EH (cell line): ENCODE measurements around the gene JADE2.

ENCODE experiments used
- DNase-seq: peaks from one replicate; pipeline ENCODE4 v3.0.0-alpha.2; 2015; ENCODE audit warnings: low read depth

The JADE2 gene

GRCh38 chr5:134530301-134531077 lies 5.0 kb downstream of the JADE2 start:
- DNase-seq = no peak

GRCh38 chr5:134533115-134533815 lies 7.8 kb downstream of the JADE2 start:
- peak; percentile 38 for DNase-seq

- DNase-seq = no peak
These were observed 8.7 kb downstream of the JADE2 start for GRCh38 chr5:134534058-134534725.

- DNase-seq = no peak
These were observed 9.2 kb downstream of the JADE2 start for GRCh38 chr5:134534726-134535110.

- no peak for DNase-seq
These were observed 11.4 kb downstream of the JADE2 start for GRCh38 chr5:134536876-134537275.

- DNase-seq = no peak
These were observed 11.8 kb downstream of the JADE2 start for GRCh38 chr5:134537297-134537696.

- no peak for DNase-seq
These were observed 12.8 kb downstream of the JADE2 start for GRCh38 chr5:134538296-134538695.

- no peak for DNase-seq
These were observed 14.3 kb downstream of the JADE2 start for GRCh38 chr5:134539732-134540131.

GRCh38 chr5:134540747-134541733 lies 15.6 kb downstream of the JADE2 start:
- DNase-seq = no peak

- DNase-seq = peak; percentile 65
These were observed 16.4 kb downstream of the JADE2 start for GRCh38 chr5:134541736-134542376.

GRCh38 chr5:134543820-134544614 lies 18.5 kb downstream of the JADE2 start:
- DNase-seq = no peak

GRCh38 chr5:134545070-134545868 lies 19.8 kb downstream of the JADE2 start:
- DNase-seq = no peak

- no peak for DNase-seq
These were observed 21.6 kb downstream of the JADE2 start for GRCh38 chr5:134547066-134547465.

- DNase-seq = peak; percentile 82
These were observed 22.1 kb downstream of the JADE2 start for GRCh38 chr5:134547579-134547978.

- DNase-seq = no peak
These were observed 22.7 kb downstream of the JADE2 start for GRCh38 chr5:134547999-134548658.

- peak; percentile 35 for DNase-seq
These were observed 24.2 kb downstream of the JADE2 start for GRCh38 chr5:134549714-134550113.

- DNase-seq = peak; percentile 47
These were observed 25.1 kb downstream of the JADE2 start for GRCh38 chr5:134550271-134551214.

- DNase-seq = peak; percentile 58
These were observed 26.4 kb downstream of the JADE2 start for GRCh38 chr5:134551901-134552300.
